Fibroblast of lung (primary cell): ENCODE data around the gene FAM228A.

Experiments used
- CTCF ChIP-seq, 2 donors: IDR thresholded peaks in 1 of 2; conservative IDR thresholded peaks in 1 of 2; 1 replicate in 1 of 2; 2 replicates in 1 of 2; pipeline ENCODE4 v1.5.1; 2011 to 2012; ENCODE audit warnings: low read length in 2 of 2, control low read depth in 1 of 2, inconsistent platforms in 1 of 2, low read depth in 1 of 2, mild to moderate bottlenecking in 1 of 2
- EZH2 ChIP-seq: IDR thresholded peaks from 2 replicates; pipeline ENCODE4 v1.5.1; 2012; ENCODE audit warnings: low read length, control low read depth, mild to moderate bottlenecking; ENCODE audit errors: missing control alignments

- no peak for TF ChIP-seq CTCF (conservative IDR thresholded peaks at IDR 0.05 in 1 of 2, IDR thresholded peaks at IDR 0.05 in 1 of 2; ENCODE audit: low read depth in 1 of 2, low read length in 2 of 2)
- TF ChIP-seq EZH2, result no peak
Observed at GRCh38 chr2:24233321-24233720, 58.5 kb downstream of the FAM228A start.
